Osteoblast (primary cell): ENCODE results near the gene MICU2. TPM values are rescaled to one million over a fixed set of nuclear protein-coding genes. Genes with fewer than 3 reads are reported as not detected.

Experiments
- DNase-seq: peaks from one replicate; pipeline ENCODE4 v3.0.0; 2011; ENCODE audit warnings: low spot score, mixed read lengths; ENCODE audit not compliant: insufficient read length; ENCODE audit errors: missing footprints
- H2AFZ ChIP-seq: 2 replicates; pipeline ENCODE4 v1.6.0; 2011; ENCODE audit warnings: mild to moderate bottlenecking, low read length
- H3K27ac ChIP-seq: 2 replicates; pipeline ENCODE4 v1.5.1; 2011; ENCODE audit warnings: mild to moderate bottlenecking, low read depth, low read length, moderate library complexity
- H3K27me3 ChIP-seq: 2 replicates; pipeline ENCODE4 v1.6.0; 2012; ENCODE audit warnings: mild to moderate bottlenecking, control low read depth, inconsistent platforms, low read length, moderate library complexity; ENCODE audit not compliant: insufficient read depth
- H3K36me3 ChIP-seq: 2 replicates; pipeline ENCODE4 v1.5.1; 2011; ENCODE audit warnings: mild to moderate bottlenecking, low read length, control low read depth, moderate library complexity; ENCODE audit not compliant: insufficient read depth
- H3K4me1 ChIP-seq: 2 replicates; pipeline ENCODE4 v1.5.1; 2011; ENCODE audit warnings: mild to moderate bottlenecking, low read length, control low read depth, moderate library complexity; ENCODE audit not compliant: insufficient read depth
- H3K4me2 ChIP-seq: 2 replicates; pipeline ENCODE4 v1.6.0; 2011; ENCODE audit warnings: mild to moderate bottlenecking, low read length; ENCODE audit not compliant: insufficient read depth
- H3K4me3 ChIP-seq: fragments of 200-600 bp; sonication (generic); 3 replicates; pipeline ENCODE4 v1.5.1; 2012; ENCODE audit warnings: mild to moderate bottlenecking, low read length, inconsistent platforms; ENCODE audit not compliant: insufficient read depth
- H3K79me2 ChIP-seq: 2 replicates; pipeline ENCODE4 v1.6.0; 2012; ENCODE audit warnings: mild to moderate bottlenecking, low read length, control low read depth, inconsistent platforms; ENCODE audit not compliant: insufficient read depth
- H3K9me3 ChIP-seq: 2 replicates; pipeline ENCODE4 v1.5.1; 2011; ENCODE audit warnings: low read depth, low read length, control low read depth
- H4K20me1 ChIP-seq: 2 replicates; pipeline ENCODE4 v1.6.0; 2012; ENCODE audit warnings: mild to moderate bottlenecking, low read length, control low read depth; ENCODE audit not compliant: insufficient read depth
- CTCF ChIP-seq: IDR thresholded peaks from 2 replicates; pipeline ENCODE4 v1.5.1; 2011; ENCODE audit warnings: mild to moderate bottlenecking, low read depth, low read length, moderate library complexity; ENCODE audit errors: extremely low read depth
- total RNA-seq: library from RNA; depleted of rRNA; stranded (reverse); fragments of >200 nt; gene quantifications from 2 replicates; pipeline ENCODE4 v1.2.3, GENCODE V29; 2012

The MICU2 gene
- total RNA-seq, 1 donor = 46.0 TPM

- H3K79me2 ChIP-seq = no peaks in the 10 kb centered on the region
- DNase-seq = no peak
- no peak for TF ChIP-seq CTCF
- H3K9me3 ChIP-seq = no peaks in the 10 kb centered on the region
- no peak overlapping the region for H2AFZ ChIP-seq
- no peak overlapping the region for H3K4me2 ChIP-seq
- no peaks in the 10 kb centered on the region for H3K36me3 ChIP-seq
- H4K20me1 ChIP-seq = no peaks in the 10 kb centered on the region
- no peaks in the 10 kb centered on the region for H3K27me3 ChIP-seq
- no peak overlapping the region for H3K4me3 ChIP-seq
- no peaks in the 10 kb centered on the region for H3K4me1 ChIP-seq
- no peak overlapping the region for H3K27ac ChIP-seq
Measured at GRCh38 chr13:21517576-21517975, 86.4 kb downstream of the MICU2 start.

- Histone ChIP-seq H4K20me1 (no peaks in the 10 kb centered on the region), H3K4me3 (no peak overlapping the region), H3K27me3 (no peaks in the 10 kb centered on the region), H3K36me3 (peaks cover 4% of the 10 kb centered on the region), H3K79me2 (no peaks in the 10 kb centered on the region), H3K4me1 (no peaks in the 10 kb centered on the region), H3K4me2 (no peak overlapping the region), H3K9me3 (no peaks in the 10 kb centered on the region), H2AFZ (no peak overlapping the region), H3K27ac (no peak overlapping the region)
- no peak for DNase-seq
- no peak for TF ChIP-seq CTCF
Measured at GRCh38 chr13:21516805-21517204, 87.2 kb downstream of the MICU2 start.

- Histone ChIP-seq H3K9me3 (no peaks in the 10 kb centered on the region), H3K79me2 (no peaks in the 10 kb centered on the region), H3K4me2 (no peak overlapping the region), H3K27ac (no peak overlapping the region), H2AFZ (no peak overlapping the region), H3K4me3 (no peak overlapping the region), H3K27me3 (no peaks in the 10 kb centered on the region), H4K20me1 (no peaks in the 10 kb centered on the region), H3K4me1 (no peaks in the 10 kb centered on the region), H3K36me3 (peaks cover 6% of the 10 kb centered on the region)
- TF ChIP-seq CTCF = no peak
- no peak for DNase-seq
Measured at GRCh38 chr13:21511849-21512248, 92.1 kb downstream of the MICU2 start.

GRCh38 chr13:21504379-21504778, 99.6 kb downstream of the MICU2 start:
- DNase-seq = no peak
- H3K27ac ChIP-seq = no peak overlapping the region
- no peaks in the 10 kb centered on the region for H4K20me1 ChIP-seq
- no peaks in the 10 kb centered on the region for H3K4me1 ChIP-seq
- H3K9me3 ChIP-seq = no peaks in the 10 kb centered on the region
- no peak for TF ChIP-seq CTCF
- no peak overlapping the region for H3K4me2 ChIP-seq
- no peaks in the 10 kb centered on the region for H3K27me3 ChIP-seq
- H3K36me3 ChIP-seq = peaks cover 4% of the 10 kb centered on the region
- no peak overlapping the region for H2AFZ ChIP-seq
- H3K79me2 ChIP-seq = no peaks in the 10 kb centered on the region
- no peak overlapping the region for H3K4me3 ChIP-seq
